NB4 (cell line): ENCODE data around the gene RUBCN.

Source experiments
- MYC ChIP-seq: IDR thresholded peaks from 2 replicates; pipeline ENCODE4 v1.6.1; 2011; ENCODE audit warnings: low read depth, low read length
- POLR2A ChIP-seq: IDR thresholded peaks from 2 replicates; pipeline ENCODE4 v1.6.1; 2011; ENCODE audit warnings: mild to moderate bottlenecking; ENCODE audit not compliant: insufficient read length; ENCODE audit errors: extremely low read depth
- TF ChIP-seq, protein P1 (sequence below): IDR thresholded peaks from one replicate; pipeline ENCODE4 v1.5.1; 2012; ENCODE audit warnings: low read depth, low read length
- TF ChIP-seq, protein P2 (sequence below): IDR thresholded peaks from 2 replicates; pipeline ENCODE4 v1.6.1; 2011; ENCODE audit warnings: low read depth, low read length

DNA sequence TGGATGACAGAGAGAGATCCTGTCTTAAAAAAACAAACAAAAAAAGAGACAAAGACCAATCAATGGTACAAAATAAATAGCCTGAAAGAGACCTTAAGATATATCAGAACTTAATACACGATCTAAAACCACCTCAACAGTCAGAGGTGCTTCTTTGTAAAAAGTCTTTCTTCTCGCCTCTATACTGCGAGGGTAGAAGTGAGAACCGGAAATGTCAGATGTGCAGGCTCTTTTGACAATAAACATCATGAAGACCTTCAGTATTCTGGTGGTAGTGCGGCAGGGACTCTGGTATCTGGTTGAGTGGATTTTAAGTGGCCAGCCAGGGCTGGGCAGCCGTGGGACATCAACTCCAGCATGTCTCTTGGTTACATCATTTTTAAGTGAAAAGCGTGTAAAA, 30.0 kb downstream of the RUBCN start:
- TF ChIP-seq, protein P1, sequence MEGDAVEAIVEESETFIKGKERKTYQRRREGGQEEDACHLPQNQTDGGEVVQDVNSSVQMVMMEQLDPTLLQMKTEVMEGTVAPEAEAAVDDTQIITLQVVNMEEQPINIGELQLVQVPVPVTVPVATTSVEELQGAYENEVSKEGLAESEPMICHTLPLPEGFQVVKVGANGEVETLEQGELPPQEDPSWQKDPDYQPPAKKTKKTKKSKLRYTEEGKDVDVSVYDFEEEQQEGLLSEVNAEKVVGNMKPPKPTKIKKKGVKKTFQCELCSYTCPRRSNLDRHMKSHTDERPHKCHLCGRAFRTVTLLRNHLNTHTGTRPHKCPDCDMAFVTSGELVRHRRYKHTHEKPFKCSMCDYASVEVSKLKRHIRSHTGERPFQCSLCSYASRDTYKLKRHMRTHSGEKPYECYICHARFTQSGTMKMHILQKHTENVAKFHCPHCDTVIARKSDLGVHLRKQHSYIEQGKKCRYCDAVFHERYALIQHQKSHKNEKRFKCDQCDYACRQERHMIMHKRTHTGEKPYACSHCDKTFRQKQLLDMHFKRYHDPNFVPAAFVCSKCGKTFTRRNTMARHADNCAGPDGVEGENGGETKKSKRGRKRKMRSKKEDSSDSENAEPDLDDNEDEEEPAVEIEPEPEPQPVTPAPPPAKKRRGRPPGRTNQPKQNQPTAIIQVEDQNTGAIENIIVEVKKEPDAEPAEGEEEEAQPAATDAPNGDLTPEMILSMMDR, result no peak
- TF ChIP-seq POLR2A (no peak), MYC (no peak)
- TF ChIP-seq, protein P2, sequence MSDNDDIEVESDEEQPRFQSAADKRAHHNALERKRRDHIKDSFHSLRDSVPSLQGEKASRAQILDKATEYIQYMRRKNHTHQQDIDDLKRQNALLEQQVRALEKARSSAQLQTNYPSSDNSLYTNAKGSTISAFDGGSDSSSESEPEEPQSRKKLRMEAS, result no peak
